ENCODE results near the gene CD8B. TPM values are rescaled to one million over a fixed set of nuclear protein-coding genes. Genes with fewer than 3 reads are reported as not detected.
A peak's percentile ranks its signal among the peaks of the same experiment; 100 is the strongest.
"Not testable (repeated sequence)": the region's sequence is repeated elsewhere in the genome, so short reads cannot be mapped to it uniquely, and the experiment has no call there.

The CD8B gene
- polyA plus RNA-seq, 10 donors: 0.19 to 0.75 (median 0.35) TPM; not detected in 3

DNA sequence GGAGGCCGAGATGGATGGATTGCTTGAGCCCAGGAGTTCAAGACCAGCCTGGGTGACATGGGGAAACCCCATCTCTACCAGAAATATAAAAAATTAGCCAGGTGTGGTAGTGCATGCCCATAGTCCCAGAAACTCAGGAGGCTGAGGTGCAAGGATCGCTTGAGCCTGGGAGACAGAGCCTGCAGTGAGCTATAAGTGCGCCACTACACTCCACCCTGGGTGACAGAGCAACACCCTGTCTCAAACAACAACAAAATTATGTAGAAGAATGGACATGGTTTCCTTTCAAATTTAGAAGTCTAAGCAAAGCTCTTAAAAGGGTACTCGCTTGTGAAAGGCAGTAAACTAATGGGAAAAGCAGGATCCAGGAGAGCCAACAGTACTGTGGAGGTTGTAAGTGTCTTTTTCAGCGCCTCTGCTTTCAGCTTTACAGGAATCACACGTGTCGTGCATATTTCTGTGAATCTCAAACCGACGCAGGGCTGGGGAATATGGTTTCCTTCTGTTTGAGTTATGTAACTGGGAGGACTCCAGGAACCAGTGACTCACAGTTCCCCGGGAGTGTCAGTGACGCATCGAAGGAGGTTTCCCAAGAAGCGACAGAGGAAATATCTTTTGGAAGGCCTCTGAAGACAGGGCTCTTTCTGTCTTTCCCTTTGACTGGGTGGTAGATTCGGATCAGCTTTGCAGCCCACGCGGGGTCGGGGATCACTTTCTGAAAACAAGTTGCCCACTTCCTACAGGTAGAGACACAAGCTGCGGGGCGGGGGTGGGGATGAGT, 24.6 kb downstream of the CD8B start:
- peak; percentile 74 to 84 (median 80) for DNase-seq

DNA sequence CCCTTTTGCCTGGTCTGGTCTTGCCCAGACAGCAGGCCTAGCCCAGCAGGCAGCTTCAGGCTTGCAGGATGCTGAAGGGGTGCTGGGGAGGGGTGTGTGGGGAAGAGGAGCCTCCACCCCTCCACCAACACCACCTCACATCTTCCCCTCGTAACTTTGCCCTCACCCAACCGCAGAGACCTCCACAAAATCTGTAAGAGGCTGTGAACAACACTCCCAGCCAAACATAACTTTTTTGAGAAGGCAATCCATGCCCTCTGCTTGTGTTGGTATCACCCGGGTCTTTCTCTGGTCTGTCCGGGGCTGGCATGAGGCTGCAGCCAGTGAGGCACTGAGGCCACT, 26.2 kb downstream of the CD8B start:
- not testable (repeated sequence) for DNase-seq

DNA sequence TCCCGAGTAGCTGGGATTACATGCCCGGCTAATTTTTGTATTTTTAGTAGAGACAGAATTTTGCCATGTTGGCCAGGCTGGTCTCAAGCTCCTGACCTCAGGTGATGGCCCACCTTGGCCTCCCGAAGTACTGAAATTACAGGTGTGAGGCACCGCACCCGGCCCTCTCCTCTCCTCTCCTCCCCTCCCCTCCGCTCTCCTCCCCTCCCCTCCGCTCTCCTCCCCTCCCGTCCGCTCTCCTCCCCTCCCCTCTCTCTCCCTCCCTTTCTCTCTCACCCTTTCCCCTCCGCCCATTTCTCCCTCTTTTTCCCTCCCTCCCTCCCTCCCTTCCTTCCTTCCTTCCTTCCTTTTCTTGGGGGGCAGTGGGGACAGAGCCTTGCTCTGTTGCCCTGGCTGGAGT, 28.4 kb downstream of the CD8B start:
- no peak for DNase-seq

DNA sequence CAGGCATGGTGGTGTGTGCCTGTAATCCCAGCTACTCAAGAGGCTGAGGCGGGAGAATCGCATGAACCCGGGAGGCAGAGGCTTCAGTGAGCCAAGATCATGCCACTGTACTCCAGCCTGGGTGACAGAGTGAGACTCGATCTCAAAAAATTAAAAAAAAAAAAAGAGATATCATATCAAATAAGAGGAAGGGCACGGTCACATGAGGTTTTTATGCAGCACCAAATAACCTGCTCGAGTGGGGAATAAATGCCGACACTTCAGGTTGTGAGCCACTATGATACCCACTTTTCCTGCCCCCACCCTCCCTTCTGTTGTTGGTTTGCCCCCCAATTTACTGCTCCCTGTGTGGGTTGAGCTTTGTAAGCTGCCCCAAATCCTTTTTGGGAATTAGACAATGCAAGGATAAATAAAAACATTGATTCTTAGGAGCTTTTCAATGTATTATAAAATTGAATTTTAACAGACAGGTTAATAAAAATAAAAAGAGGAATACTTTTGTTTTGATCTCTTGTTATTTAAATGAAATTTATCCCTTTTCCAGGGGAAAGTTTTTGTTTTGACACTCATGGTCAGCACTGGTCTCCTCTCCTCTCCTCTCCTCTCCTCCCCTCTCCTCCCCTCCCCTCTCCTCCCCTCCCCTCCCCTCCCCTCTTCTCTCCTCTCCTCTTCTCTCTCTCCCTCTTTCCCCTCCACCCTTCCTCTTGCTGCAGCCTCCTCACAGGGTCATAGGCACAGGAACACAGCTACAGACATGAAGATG, 29.2 kb downstream of the CD8B start:
- DNase-seq: no peak

DNA sequence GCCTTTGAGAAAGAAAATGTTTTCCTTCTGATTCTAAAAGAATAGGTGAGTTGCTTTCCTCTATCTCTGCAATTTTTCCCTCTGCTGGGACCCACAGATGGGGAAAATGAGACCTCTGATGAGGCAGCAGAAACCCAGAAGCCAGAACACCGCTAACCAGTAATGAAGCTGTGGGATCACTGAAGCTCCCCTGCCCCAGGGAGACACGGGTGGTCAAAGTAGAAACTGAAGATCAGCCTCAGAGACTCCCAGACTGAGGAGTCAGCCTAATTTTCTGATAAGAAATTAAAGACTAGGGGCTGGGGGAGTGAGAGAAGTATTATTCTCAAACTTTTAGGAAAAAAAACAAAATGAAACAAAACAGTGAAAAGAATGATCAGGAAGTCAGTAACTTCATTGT, 30.1 kb downstream of the CD8B start:
- DNase-seq: no peak

DNA sequence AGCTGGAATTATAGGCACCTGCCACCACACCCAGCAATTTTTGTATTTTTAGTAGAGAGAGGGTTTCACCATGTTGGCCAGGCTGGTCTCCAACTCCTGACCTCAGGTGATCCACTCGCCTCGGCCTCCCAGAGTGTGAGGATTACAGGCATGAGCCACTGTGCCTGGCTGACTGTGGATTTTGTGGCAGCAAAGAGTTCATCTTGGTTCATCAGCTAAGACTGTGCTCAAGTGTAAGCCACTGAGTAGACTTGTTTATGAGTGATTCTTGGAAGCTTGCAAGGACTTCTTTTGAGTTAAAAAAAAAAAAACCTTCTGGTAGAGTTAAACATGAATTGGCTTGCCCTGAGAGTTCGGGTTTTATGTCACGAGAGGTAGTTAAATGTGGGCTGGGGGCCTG, 34.7 kb downstream of the CD8B start:
- no peak for DNase-seq

DNA sequence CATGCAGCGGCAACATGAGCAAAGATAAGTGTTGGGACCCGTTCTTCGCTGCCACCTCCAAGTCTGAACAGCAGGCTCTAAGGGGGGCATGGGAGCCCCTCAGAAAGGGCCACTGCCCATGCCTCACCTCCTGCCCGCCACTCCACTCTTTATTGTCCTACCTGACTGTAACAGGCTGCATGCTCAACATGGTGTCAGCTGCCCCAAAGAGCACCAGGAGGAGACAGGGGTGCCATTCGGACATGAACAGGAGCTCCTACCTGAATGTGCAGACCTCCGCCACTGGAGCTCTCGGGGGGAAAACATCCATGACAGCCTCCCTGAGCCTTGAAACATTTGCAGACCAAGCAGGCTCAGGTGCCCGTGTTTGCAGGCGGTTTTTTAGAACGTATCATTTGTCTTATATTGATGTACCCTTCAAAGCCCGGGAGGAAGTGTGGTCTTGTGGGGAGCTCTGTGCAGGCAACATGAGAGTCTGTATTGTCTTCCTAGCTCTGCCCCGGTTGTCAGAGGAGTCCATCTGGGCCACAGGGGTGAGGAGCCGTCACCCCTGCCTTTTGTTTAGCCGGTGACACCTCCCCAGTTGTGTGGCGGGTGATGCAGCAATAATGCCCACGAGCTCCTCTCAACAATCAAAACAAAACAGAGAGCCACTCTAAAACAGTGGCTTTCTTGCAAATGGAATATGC, 35.8 kb downstream of the CD8B start:
- no peak for DNase-seq

DNA sequence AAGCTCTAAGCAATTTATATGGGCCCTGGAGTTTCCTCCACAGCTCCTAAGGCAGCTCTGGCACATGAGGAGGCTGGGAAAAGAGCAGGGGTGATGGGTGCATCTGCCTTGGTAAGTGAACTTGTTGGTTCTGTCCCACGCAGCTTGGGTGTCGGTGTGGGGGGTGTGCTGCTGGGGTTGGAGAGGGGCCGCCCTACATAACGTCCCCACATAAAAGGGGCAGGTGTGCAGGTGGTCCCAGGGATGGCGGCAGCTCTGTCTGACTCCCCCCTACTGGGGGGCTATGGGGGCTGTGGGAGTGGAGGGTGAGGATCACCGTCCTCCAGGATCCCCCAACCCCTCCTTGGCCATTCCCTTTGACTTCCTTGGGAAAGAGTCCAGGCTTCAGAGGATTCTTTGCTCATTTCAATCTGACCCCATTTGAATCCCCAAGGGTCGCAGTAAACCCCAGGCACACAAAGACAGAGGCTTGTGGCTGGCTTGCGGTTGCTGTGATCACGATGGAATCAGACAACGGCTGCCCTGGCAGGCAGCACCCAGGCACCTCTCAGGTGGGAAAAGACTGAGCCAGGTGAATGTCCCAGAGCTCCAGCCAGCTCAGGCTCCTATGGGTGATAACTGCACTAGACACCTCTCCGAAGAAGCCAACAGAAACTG, 36.5 kb downstream of the CD8B start:
- no peak for DNase-seq

DNA sequence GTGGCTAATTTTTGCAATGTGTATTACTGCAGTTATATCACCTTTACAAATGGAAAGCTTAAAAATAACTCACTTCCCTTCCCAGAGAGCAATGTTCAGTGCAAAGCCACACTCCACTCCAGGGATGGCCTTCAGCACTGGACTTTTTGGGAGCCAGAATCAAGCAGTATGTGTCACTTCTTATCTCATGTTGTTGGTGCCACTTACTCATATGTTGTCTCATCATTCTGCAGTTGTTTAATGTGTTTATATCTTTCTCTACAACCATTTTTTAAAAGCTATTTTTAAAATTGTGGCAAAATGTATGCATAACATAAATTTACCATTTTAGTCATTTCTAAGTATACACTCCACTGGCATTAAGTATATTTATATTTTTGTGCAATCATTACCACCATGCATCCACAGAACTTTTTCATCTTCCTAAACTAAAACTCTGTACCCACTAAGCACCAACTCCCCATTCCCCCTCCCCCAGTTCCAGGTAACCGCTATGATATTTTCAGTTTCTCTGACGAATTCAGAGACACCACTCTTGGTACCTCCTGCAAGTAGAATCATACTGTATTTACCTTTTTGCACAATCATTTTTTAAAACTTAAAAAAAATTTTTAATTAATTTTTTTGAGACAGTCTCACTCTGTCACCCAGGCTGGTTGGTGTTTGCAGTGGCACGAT, 38.9 kb downstream of the CD8B start:
- no peak for DNase-seq

DNA sequence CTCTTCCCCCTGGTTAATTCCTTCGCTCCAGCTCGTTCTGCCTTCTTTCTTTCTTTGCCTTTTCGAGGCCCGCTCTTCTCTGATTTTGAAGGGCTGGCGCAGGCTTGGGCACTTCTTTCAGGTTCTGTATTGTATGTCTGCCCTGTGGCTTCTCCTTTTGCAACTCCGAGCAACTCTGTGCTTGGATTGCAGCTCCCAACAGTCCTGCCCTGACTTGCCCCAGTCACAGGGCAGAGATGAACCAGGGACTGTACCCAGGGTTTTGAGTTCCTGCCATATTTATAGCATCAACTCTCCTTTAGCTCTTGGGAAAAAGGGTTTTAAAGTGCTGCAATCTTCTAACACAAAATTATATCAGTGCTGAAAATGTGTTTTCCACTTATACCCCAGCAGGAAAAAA, 39.8 kb downstream of the CD8B start:
- no peak for DNase-seq

DNA sequence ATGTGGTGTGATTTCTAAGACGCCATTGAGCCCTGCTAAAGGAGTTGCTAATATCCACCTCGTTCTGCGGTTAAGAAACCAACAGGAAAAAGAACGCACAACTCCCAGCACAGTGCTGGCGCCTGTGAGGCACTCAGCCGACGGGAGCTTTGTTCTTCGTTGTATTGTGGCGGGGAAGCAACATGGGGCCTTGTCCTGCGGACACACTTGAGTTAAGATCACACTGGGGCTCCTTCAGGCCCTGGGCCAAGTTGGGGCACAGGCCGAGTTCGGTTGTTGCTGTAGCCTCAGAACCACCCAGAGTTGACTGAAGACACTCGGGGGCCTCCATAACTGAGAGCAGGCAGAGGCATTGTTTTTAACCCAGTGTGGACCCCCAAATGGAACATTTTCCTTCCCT, 40.4 kb downstream of the CD8B start:
- DNase-seq: no peak

DNA sequence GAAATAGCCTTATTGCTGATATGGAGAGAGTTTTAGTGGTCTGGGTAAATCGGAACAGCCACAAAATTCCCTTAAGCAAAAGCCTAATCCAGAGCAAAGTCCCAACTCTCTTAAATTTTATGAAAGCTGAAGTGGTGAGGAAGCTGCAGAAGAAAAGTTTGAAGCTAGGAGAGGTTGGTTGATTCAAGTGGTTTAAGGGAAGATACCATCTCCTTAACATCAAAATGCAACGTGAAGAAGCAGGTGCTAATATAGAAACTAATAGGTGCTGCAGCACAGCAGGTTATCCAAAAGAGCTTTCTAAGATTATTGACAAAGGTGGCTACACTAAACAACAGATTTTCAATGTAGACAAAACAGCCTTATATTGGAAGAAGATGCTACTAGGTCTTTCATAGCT, 42.7 kb downstream of the CD8B start:
- DNase-seq: no peak

DNA sequence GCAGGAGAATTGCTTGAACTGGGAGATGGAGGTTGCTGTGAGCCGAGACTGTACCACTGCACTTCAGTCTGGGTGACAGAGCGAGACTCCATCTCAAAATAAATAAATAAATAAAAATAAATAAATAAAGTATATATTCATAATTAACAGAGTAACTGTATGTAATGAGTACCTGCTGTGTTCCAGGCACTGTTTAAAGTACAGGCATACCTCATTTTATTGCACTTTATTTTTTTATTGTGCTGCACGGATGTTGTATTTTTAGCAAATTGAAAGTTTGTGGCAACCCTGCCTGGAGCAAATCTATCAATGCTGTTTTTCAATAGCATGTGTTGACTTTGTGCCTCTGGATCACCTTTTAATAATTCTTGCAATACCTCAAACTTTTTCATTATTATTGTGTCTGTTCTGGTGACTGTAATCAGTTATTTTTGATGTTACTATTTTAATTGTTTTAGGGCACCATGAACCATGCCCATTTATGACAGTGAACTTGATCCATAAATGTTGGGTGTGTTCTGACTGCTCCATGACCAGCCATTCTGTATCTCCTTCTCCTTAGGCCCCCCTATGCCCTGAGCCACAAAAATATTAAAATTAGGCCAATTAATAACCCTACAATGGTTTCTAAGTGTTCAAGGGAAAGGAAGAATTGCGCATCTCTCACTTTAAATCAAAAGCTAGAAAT, 43.4 kb downstream of the CD8B start:
- no peak for DNase-seq

DNA sequence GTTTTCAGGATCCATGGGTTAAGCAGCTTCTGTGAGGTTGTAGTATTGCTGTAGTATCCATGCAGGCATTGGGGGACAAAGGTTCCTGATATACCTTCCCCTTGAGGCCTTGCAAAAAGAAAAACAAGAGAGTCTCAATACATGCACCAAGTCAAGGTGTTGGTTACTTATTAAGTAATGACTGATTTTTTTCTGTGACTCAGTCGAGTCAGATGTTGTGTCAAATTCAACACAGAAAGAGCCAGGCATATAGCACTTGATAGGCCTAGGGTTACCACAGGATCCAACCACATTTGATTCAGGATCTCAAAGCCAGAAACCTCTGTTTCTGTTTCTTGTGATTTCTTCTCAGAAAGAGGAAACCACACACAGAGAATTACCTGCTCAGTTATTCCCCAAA, 46.1 kb downstream of the CD8B start:
- no peak for DNase-seq

DNA sequence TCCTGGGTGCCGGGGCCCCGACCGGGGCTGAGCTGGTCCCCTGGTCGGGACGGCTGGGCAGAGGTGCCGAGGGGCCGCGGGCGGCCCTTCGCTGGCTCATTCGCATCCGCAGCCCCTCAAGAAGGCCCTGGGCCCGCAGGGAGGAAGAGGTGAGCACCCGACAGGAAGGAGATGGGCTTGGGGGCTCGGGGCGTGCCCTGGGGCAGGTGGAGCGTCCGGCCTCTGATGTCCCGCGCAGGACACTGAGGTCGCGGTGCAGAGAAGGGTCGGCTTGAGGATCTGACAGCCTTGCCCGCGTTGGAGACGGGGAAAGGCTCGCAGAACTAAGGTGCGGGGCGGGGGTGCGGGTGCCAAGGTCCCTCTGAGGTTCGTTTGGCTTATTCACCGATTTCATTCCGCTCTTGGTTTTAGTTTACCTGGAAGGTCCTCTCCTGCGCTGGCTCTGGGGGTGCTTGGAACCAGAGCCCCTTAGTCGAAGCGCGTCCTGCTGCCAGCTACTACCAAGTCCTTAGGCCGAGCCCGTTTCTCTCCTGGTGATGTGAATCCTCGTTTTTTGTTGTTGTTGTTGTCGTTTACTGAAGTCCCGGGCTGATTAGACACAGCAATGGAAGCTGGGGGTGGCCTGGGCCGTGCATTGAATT, 52.1 kb downstream of the CD8B start:
- DNase-seq: peak in 1 of 3 donors; percentile 12

DNA sequence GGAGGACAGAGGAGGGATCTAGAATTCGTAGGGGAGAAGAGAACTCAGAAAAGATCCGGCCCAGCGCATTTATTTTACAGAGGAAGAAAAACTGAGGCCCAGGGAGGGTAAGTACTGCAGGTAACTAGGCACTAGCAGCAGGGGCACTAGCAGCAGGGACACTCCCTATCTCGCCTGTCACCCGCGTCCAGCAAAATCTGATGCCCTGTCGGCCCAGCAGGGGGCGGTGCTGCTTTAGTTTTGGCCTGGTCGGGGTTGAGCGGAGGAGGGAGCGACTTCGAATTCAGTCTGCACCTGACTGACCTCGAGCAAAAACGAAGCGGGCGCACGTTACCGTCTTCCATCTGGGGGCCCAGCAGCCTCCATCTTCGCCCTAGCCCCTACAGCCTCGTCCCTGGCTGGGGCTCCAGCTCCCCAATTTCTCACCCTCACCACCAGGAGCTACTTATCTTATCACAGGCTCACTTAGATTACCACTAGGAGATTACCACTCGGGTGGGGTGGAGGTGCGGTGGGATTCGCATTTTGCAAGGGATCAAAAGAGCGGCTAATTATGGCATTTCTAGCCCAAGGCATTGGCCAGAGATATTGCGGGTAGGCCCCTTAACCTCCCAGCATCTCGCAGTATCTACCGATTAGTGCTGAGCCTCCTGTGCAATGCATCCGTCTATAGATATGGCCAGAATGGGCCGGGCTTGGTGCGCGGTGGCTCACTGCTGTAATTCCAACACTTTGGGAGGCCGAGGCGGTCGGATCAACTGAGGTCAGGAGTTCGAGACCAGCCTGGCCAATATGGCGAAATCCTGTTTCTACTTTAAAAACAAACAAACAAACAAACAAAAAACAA, 53.1 kb downstream of the CD8B start:
- peak; percentile 73 to 91 (median 88) for DNase-seq

DNA sequence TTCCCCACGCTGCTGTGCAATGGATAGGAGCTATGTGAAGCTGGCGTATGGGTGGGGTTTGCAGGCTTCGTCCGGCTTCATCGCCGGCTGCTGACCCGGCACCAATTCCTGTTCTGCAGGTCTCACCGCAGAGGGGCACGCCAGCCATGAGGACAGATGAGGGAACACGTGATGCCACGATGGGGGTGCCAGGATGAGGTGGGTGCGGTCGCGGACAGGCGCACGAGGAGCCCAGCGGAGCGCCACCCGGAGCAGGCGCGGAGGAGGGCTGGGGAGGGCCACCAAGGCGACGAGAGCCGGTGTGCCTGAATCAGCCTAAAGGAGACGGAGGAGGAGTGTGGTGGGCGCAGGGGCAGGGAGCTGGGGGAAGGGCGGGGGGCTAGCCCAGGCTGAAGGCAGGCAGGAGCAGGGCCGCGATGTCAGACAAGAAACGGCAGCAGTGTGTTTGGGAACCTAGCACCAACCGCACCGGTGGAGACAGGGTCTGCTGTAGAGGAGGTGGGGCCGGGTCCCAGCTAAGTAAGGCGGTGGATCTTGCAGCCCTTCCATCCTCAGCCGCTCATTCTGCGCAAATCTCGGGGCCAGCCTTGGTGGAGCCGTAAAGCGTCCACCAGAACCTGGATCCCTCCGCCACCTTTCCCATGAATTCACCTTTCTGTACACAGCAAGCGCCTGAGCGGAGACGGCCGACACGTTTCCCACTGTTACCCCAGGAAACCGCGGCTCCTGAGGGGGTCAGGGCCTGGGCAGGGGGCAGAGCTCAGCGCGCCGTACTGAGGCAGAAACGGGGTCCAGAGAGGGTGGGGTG, 54.0 kb downstream of the CD8B start:
- DNase-seq: peak in 2 of 3 donors; percentile 8 to 74

DNA sequence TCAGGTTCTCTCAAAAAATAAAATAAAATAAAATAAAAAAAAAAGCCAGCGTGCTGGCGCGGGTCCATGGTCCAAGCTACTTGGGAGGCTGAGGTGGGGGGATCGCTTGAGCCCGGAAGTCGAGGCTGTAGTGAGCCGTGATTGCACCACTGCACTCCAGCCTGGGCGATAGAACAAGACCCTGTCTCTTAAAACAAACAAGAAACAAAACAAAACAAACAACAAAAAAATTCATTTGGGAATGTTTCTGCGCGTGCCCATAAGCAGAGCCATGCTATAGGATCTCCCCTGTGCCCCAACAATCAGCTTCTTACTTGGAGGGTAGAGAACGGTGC, 54.6 kb downstream of the CD8B start:
- no peak for DNase-seq

All from muscle of back (tissue), 11 donors.